Astrocyte of the cerebellum (primary cell): ENCODE data around the gene CELSR2.
"Not testable (repeated sequence)": the region's sequence is repeated elsewhere in the genome, so short reads cannot be mapped to it uniquely, and the experiment has no call there.

Experiments
- DNase-seq: peaks from one replicate; pipeline ENCODE4 v3.0.0-alpha.2; 2011; ENCODE audit warnings: low read depth
- H3K4me3 ChIP-seq: 2 replicates; pipeline ENCODE4 v1.5.1; 2011; ENCODE audit warnings: mild to moderate bottlenecking, low read depth, low read length, moderate library complexity
- CTCF ChIP-seq: IDR thresholded peaks from 2 replicates; pipeline ENCODE4 v1.5.1; 2012; ENCODE audit warnings: low read length, low read depth, moderate library complexity, mild to moderate bottlenecking; ENCODE audit errors: missing control alignments
- in situ Hi-C: cut with HindIII; loops from 2 replicates; pipeline ENCODE4 v1.10.0; 2017; ENCODE audit warnings: low sequenced_read_pairs

The CELSR2 gene

GRCh38 chr1:109282952-109283747, 33.8 kb downstream of the CELSR2 start, which contains the start of gene PSRC1:
Gene PSRC1, minus strand, starts transcription at chr1:109283145.
- peak; percentile 37 for TF ChIP-seq CTCF
- peak; percentile 89 for DNase-seq
- peak within 1 kb of the TSS; percentile 81 for H3K4me3 ChIP-seq
- in situ Hi-C loops: no loop called here

GRCh38 chr1:109283748-109284600, 34.6 kb downstream of the CELSR2 start:
- peak overlapping the region; percentile 81 for H3K4me3 ChIP-seq
- TF ChIP-seq CTCF: no peak
- in situ Hi-C loops: no loop called here
- DNase-seq: peak; percentile 59

- H3K4me3 ChIP-seq, in situ Hi-C loops, DNase-seq: not testable (repeated sequence)
Measured at GRCh38 chr1:109286762-109287161, 37.4 kb downstream of the CELSR2 start.

- in situ Hi-C loops: no loop called here
- DNase-seq: no peak
- H3K4me3 ChIP-seq: no peak overlapping the region
- TF ChIP-seq CTCF: no peak
Measured at GRCh38 chr1:109290137-109290536, 40.8 kb downstream of the CELSR2 start.

- in situ Hi-C loops: no loop called here
- H3K4me3 ChIP-seq: no peak overlapping the region
- DNase-seq: no peak
- no peak for TF ChIP-seq CTCF
Measured at GRCh38 chr1:109290998-109291397, 41.7 kb downstream of the CELSR2 start.

- in situ Hi-C loops: no loop called here
- no peak for TF ChIP-seq CTCF
Measured at GRCh38 chr1:109292364-109292763, 43.0 kb downstream of the CELSR2 start.

GRCh38 chr1:109293026-109293425, 43.7 kb downstream of the CELSR2 start:
- TF ChIP-seq CTCF: no peak
- in situ Hi-C loops: no loop called here
- H3K4me3 ChIP-seq: no peak overlapping the region
- no peak for DNase-seq

More at GRCh38 chr1:109292364-109292763, 43.0 kb downstream of the CELSR2 start:
- DNase-seq: no peak
- no peak overlapping the region for H3K4me3 ChIP-seq
